GM19468 (cell line): ENCODE results near the gene FAM47E.

ENCODE experiments used
- ATAC-seq: cut with Tn5 transposase; IDR thresholded peaks from one replicate; pipeline ENCODE4 v1.9.1; 2021; ENCODE audit warnings: mild to moderate bottlenecking, moderate library complexity, moderate number of reproducible peaks; ENCODE audit not compliant: unreplicated experiment; ENCODE audit errors: extremely low read depth

The FAM47E gene

GRCh38 chr4:76251441-76252270 lies at the start of gene FAM47E:
Gene FAM47E, plus strand, starts transcription at chr4:76251721. Its CDS starts 26 bp downstream, at chr4:76251747.
- ATAC-seq: no peak

GRCh38 chr4:76203541-76203940 lies 48.0 kb upstream of the FAM47E start:
- no peak for ATAC-seq

- no peak for ATAC-seq
Measured at GRCh38 chr4:76204936-76205335, 46.6 kb upstream of the FAM47E start.

GRCh38 chr4:76205476-76205875 lies 46.0 kb upstream of the FAM47E start:
- ATAC-seq: no peak

GRCh38 chr4:76206222-76206942 lies 45.1 kb upstream of the FAM47E start:
- ATAC-seq: no peak

- ATAC-seq: no peak
Measured at GRCh38 chr4:76207549-76207948, 44.0 kb upstream of the FAM47E start.

- no peak for ATAC-seq
Measured at GRCh38 chr4:76208005-76208765, 43.3 kb upstream of the FAM47E start.

GRCh38 chr4:76209881-76210280 lies 41.6 kb upstream of the FAM47E start:
- ATAC-seq: no peak

GRCh38 chr4:76210452-76210851 lies 41.1 kb upstream of the FAM47E start:
- ATAC-seq: no peak

GRCh38 chr4:76211769-76212708 lies 39.5 kb upstream of the FAM47E start:
- no peak for ATAC-seq

GRCh38 chr4:76212851-76213414 lies 38.6 kb upstream of the FAM47E start:
- ATAC-seq: no peak

GRCh38 chr4:76213415-76214176 lies 37.9 kb upstream of the FAM47E start, which contains the start of gene SCARB2:
Gene SCARB2, minus strand, starts transcription at chr4:76213824. Its CDS starts 281 bp downstream, at chr4:76213543.
- peak; percentile 64 for ATAC-seq

GRCh38 chr4:76214177-76214675 lies 37.3 kb upstream of the FAM47E start:
- peak; percentile 23 for ATAC-seq

- no peak for ATAC-seq
Measured at GRCh38 chr4:76215077-76215476, 36.4 kb upstream of the FAM47E start.

- no peak for ATAC-seq
Measured at GRCh38 chr4:76216524-76216923, 35.0 kb upstream of the FAM47E start.

- no peak for ATAC-seq
Measured at GRCh38 chr4:76216975-76217814, 34.3 kb upstream of the FAM47E start.

GRCh38 chr4:76219299-76220055 lies 32.0 kb upstream of the FAM47E start:
- ATAC-seq: no peak
